Vagina (tissue), 2 donors: ENCODE data around the gene PCDHGA1.

Experiments used
- CTCF ChIP-seq, 3 experiments: fragments of 450-650 bp in 2 of 3; fragments of 200-600 bp in 1 of 3; sonication (generic) in 1 of 3; IDR thresholded peaks; one replicate each; pipeline ENCODE4 v1.5.1; 2017 to 2019; ENCODE audit warnings: antibody characterized with exemption in 3 of 3, mild to moderate bottlenecking in 2 of 3, moderate library complexity in 2 of 3
- POLR2A ChIP-seq, 2 donors: fragments of 450-650 bp; IDR thresholded peaks; one replicate each; pipeline ENCODE4 v1.6.1; 2017; ENCODE audit warnings: antibody characterized with exemption in 2 of 2, mild to moderate bottlenecking in 2 of 2, moderate library complexity in 2 of 2
- POLR2AphosphoS5 ChIP-seq, 2 donors: sonication (generic); formaldehyde crosslinking; IDR thresholded peaks; one replicate each; pipeline ENCODE4 v1.9.0; 2017; ENCODE audit warnings: antibody characterized with exemption in 2 of 2, mild to moderate bottlenecking in 2 of 2, low read depth in 1 of 2; ENCODE audit not compliant: insufficient read depth in 1 of 2

- TF ChIP-seq CTCF (IDR thresholded peaks at IDR 0.05) (no peak), POLR2AphosphoS5 (IDR thresholded peaks at IDR 0.05; ENCODE audit: insufficient read depth in 1 of 2, low read depth in 1 of 2) (no peak), POLR2A (IDR thresholded peaks at IDR 0.05) (no peak)
Observed at GRCh38 chr5:141506381-141507155, 176.3 kb downstream of the PCDHGA1 start.
